ENCODE results near the gene RAD51B.
A peak's percentile ranks its signal among the peaks of the same experiment; 100 is the strongest.

The RAD51B gene

DNA sequence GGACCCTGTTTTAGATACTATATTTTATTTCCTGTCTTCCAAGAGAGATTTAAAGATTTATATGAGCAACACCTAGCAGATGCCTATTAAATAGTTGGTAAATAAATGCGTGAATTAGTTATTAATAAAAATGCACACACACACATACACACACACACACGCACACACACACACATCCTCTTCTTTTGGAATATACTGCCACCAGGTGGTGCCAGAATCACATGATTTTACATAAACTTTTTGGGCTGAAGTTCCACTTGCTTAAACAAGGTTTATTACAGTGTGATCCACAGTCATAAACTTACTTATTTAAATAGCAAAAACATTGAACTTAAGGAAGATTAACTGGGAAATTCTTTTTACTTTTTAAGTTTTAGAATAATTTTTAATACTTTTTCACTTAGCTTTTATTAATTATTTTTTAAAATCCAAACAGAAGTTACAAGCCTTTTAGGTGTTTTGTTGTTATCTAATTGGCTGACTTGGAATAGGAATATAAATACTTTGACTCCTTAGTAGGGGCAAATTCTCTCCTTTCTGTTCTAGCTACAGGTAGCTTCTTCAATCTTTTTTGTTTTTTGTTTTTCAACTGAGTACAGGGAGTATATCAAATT, 17.5 kb downstream of the RAD51B start:
- peak; percentile 65 for DNase-seq

DNA sequence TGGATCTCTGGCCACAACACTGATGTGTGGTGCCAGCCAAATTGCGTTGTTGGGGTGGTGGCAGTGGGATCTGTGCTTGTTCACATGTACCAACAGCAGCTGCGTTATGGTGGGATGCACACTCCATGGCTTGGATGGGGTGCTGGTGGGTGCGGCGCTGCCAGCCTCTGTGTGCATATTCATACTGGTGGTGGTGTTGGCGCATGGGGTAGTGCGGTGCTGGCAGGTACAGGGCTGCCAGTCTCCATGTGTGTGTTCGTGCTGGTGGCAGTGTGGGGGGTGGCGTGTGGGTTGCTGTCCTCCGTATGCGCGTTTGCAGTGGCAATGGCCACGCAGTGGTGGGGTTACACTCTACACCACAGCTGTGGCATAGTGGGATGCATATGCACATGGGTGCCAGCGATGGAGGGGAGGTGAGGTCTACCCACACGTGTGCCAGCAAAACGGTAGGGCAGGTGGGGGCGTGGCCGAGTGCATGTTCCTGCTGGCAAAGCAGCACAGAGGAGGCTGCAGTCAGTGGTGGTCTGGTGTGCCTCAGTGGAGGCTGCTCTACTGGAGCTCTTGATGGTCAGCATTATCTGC, 26.5 kb downstream of the RAD51B start:
- DNase-seq: no peak

GRCh38 chr14:67850066-67850830, 30.7 kb downstream of the RAD51B start:
- DNase-seq: no peak

DNA sequence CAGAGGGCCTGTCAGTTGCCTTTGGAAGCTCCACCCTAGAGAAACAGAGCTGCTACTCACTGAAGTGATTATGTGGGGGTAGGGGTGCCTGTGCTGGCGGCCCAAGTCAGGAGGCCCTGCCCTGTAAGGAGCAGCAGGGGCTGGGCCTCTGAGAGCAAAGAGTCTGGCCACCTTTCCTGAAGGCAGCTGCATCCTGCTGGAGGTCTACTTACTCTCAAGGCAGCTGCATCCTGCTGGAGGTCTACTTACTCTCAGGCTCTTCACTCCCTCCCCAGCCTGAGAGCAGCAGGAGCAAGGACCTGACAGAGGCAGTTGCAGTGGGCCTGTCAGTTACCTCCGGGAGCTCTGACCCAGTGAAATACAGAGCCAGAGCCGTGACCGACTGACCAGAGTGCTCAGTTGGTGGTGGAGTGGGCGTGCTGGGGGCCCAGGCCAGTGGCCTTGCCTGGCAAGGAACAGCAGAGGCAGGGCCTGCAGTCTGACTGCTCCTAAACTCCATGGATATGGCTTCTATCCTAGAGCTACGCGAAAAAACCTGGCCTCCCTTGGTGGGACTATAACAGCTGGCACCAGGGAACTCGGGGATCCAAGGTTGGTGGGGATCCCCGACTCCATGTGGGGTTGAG, 32.3 kb downstream of the RAD51B start:
- DNase-seq: no peak

DNA sequence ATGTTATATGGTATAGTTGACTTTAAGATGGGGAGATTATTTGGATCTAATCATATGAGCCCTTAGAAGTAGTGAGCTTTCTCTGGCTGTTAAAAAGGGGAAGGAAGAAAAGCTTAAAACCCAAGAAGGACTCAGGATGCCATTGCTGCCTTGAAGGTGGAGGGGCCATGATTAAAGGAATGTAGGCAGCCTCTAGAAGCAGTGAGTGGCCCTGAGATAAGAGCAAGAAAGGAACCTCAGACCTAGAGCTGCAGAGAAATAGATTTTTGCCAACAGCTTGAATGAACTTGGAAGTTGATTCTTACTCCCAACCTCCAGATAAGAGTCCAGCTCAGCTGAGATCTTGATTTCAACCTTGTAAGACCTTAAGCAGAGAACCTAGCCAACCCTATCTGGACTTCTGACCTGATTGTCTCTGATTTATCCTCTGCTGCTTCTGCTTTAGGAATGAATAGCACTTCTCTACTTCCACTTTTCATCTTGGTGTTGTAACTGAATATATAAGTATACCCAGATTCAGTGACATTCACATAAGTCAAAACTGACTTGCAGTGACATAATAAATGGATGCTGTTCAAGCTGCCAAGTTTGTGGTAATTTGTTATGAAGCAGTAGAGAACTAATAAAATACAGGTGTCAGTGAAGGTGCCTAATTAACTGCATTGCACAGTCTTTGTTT, 33.5 kb downstream of the RAD51B start:
- no peak for DNase-seq

DNA sequence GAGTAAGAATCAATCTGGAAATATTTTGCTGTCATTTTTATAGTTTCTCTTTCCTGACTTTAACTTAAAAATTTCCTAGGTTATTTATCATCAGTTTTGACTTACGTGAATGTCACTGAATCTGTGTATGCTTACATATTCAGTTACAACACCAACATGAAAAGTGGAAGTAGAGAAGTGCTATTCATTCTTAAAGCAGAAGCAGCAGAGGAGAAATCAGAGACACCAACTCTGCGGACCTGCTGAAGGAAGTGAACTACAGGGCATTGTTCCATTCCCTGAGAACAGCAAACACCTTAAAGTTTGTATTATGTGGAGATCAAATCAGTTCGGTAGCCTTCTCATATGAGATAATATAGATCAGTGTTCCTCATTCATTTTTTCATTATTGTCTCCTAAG, 34.1 kb downstream of the RAD51B start:
- no peak for DNase-seq

DNA sequence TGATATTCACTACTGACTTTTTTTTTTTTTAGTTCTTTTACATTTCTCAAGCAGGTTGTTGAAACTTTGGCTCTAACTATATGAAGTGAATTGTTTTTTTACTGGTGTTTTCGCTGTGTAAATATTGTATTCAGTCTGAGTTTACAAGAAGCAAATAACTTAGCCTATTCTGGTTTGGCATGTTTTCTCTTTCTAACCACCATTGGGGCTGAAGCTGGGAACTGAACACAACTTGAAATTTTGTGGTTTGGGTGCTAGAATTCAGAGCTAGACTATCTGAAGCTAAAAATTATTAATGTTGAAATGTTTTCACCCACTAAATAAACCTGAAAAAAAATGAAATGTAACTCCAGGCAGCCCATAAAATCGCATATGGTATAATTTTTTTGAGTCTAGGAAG, 37.2 kb downstream of the RAD51B start:
- no peak for DNase-seq

- no peak for DNase-seq
Observed at GRCh38 chr14:67857778-67858350, 38.3 kb downstream of the RAD51B start.

GRCh38 chr14:67859169-67859749, 39.7 kb downstream of the RAD51B start:
- DNase-seq: no peak

GRCh38 chr14:67863223-67863622, 43.6 kb downstream of the RAD51B start:
- DNase-seq: no peak

DNA sequence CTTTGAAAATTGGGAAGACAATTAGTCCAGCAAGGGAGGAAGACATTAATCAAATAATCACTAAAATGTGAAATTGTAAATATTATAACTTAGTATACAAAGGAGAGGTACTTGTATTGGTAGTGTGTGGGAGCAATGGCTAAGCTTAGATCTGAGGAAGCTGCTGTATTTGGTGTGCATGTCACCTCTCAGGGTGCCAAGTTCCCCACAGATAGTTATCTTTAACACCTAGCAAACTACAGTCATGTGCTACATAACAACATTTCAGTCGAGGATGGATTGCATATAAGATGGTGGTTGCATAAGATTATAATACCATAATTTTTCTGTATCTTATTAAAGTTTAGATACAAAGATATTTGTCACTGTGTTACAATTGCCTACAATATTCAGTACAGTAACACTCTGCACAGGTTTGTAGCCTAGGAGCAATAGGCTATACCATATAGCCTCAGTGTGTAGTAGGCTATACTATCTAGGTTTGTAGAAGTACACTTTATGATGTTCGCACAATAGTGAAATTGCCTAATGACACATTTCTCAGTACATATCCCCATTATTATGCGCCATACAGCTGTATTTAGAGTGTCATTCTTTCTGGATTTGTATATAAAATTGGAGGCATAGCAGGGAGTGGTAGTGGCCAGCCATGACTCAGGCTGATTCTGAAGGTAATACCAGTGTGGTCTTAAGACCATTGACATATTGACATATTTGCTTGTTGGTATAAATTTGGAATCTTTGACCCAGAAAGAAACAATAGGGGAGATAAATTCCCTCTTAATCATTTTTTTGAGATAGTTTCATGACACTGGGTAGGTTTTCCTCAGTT, 55.8 kb downstream of the RAD51B start:
- no peak for DNase-seq

GRCh38 chr14:67879026-67879425, 59.4 kb downstream of the RAD51B start:
- DNase-seq: no peak

DNA sequence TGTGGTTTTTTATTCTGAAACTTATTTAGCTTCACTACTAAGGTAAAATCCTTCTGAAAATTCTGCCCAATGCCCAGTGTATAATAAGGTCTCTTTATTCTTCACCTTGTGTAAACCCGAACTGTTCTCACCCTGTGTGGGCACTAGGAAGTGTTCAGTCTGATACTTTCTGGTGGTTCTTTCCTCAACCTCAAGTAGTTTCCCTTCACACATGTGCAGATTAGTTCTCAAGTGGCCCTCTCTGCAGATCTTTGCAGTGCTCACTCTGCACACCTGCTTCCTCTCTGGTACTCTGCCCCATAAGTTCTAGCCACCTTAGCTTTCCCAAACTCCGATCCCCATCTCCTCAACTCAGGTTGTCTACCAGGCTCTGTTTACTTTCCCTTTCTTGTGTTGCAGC, 61.6 kb downstream of the RAD51B start:
- no peak for DNase-seq

DNA sequence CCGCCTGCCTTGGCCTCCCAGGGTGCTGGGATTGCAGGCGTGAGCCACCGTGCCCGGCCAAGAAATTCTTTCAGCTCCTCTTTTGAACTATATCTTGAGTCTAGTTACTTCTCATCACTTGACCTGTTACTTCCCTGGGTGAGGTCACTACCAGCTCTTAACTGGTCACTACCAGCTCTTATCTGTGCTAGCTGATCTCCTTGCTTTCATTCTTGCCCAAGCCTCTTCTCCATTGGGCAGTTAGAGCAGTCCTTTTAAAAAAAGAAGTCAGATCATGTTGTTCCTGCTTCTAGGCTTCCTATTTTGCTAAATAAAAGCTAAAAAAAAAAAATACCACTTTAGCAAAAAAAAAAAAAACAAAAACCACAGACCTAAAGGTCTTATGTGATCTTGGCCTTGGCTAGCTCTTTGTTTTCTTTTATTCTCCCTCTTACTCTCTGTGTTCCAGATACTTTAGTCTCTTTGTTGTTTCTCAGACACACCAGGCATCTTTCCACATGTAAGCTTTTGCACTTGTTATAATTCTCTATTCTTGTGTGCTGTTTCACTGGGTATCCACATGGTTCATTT, 63.5 kb downstream of the RAD51B start:
- DNase-seq: no peak

GRCh38 chr14:67883717-67884116, 64.1 kb downstream of the RAD51B start:
- DNase-seq: no peak

DNA sequence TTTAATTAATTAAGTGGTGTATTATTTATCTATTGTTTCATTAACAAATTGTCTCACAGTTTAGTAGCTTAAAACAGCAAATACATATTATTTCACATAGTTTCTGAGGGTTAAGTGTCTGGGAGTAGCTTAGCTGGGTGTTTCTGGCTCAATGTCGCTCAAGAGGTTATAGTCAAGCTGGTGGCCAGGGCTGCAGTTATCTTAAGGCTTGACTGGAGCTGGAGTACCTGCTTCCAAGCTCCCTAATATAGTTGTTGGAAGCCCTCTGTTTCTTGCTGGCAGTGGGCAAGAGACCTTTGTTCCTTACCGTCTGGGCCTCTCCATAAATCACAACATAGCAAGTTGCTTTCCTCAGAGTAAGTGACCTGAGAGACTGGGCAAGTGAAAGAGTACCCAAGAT, 66.6 kb downstream of the RAD51B start:
- DNase-seq: no peak

DNA sequence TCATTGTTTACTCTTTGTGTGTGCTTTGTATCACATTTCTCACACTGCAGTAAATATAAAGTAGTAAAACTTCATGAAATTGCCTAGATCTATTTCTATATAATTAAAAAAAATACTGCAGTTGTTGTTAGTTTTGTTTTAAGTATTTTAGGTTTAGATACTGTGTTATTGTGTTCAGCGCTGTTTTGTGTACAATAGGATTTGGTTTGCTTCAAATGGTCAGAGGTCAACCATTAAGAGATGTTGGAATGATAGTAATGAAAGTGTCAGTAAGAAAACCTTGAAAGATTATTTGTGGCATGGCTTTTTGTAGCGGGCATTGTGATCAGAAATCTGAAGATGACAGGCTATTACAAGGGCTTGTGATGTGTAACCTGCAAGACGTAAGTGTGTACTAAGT, 67.9 kb downstream of the RAD51B start:
- no peak for DNase-seq

- DNase-seq: no peak
Observed at GRCh38 chr14:67889455-67889854, 69.9 kb downstream of the RAD51B start.

DNA sequence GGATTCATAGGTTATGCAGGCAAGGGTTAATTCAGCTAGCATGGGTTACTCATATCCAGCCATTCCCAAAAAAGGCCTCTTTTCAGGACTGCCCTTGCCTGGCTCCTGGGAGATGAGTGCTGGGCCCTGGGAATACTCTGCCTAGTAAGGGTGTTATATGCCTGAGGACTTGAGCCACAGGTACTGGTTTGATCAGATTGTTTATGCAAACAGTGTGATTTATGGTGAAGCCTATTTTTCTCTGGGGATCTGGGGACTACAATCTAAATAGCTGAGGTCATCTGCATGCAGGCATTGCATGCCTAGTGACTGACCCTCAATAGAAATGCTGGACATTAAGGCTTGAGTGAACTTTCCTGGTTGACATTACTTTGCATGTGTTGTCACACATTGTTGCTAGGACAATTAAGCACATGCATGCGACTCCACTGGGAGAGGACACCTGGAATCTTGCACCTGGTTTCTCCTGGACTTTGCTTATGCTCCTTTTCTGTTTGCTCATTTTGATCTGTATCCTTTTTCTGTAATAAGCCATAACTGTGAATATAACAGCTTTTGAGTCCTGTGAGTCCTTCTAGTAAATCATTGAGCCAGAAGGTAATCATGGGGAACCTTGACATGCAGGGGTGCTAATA, 73.0 kb downstream of the RAD51B start:
- DNase-seq: no peak

DNA sequence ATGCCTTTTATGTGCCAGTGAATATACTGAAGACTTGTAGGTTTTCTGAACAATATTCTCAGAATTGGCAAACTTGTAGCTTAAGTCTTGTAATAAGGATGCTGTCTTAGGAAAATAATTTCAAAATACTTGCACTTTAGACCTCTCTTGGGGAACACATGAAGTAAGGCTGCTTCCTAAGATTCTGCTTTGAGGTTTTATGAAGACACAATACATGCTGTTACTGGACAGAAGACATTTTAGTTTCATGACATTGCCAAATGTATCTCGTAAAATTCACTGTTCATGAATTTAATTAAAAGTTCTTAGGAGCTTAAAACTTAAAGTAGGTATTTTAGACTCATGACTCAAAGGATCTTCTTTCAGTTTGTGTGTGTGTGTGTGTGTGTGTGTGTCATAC, 80.7 kb downstream of the RAD51B start:
- no peak for DNase-seq

All from CD4-positive, alpha-beta T cell treated with Interleukin-6 for 4 hours (primary cell).